HG03039 (cell line): ENCODE data around the gene TSPO.
"Not testable (repeated sequence)": the region's sequence is repeated elsewhere in the genome, so short reads cannot be mapped to it uniquely, and the experiment has no call there.

Experiments used
- ATAC-seq: cut with Tn5 transposase; IDR thresholded peaks from one replicate; pipeline ENCODE4 v1.9.1; 2021; ENCODE audit warnings: mild to moderate bottlenecking, moderate library complexity; ENCODE audit not compliant: unreplicated experiment

TSPO gene

GRCh38 chr22:43129426-43130425 is 21.6 kb upstream of the TSPO start:
- ATAC-seq, result no peak

- no peak for ATAC-seq
These were observed 19.4 kb upstream of the TSPO start for GRCh38 chr22:43131773-43132501.

- no peak for ATAC-seq
These were observed 18.0 kb upstream of the TSPO start for GRCh38 chr22:43133401-43133800.

GRCh38 chr22:43134553-43134952 is 16.8 kb upstream of the TSPO start:
- ATAC-seq, result no peak

GRCh38 chr22:43135565-43135964 is 15.8 kb upstream of the TSPO start:
- ATAC-seq, result no peak

- no peak for ATAC-seq
These were observed 15.1 kb upstream of the TSPO start for GRCh38 chr22:43136255-43136654.

DNA sequence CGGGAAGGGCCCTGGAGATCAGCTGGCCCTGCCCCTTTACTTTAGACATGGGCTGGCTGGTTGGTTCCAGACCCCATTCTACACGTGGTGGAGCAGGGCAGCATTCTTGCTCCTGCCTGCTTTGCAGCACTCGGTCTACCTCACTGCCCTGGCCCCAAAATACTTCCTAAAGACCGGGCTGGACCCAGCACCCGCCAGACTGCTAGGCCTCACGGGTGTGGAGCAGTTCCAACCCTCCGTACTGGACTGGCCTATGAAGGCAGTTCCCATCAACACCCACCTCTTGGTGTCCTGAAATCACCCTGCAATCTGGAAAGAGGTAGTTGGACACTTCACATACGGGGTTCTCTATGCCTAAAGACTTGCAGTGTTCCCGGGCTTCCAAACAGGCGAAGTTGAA is 14.6 kb upstream of the TSPO start:
- ATAC-seq, result no peak

DNA sequence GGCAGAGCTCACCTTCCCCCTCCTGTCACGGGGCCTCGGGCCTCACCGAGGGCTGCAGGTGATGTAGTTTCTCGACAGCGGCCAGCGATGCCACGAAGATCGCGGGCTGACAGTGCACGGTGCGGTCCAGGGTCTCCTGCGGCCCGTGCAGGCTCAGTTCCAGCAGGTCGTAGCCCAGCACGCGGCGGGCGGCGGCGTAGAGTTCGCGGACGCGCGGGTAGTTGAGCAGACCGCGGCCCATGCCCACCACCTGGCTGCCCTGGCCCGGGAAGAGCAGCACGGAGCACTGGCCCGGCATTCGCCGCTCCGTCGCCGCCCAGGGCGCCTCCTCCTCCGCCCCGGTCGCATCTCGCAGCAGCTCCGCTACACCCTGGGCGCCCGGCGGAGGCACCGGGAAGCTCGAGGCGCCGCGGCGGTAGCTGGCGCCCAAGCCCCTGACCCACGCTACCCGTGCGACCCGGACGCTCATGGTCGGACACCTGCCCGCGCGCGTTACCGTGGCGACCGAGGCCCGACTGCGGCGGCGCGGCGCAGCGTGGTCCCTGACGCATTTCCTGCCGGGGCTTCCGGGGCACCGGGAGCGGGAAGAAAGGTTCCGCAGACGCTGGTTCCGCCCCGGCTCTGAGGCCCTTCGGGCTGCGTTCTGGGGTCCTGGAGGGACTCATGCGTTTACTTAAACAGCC is 8.3 kb upstream of the TSPO start, which contains the start of gene MCAT:
Gene MCAT (minus strand): TSS at position 519 of the 683 bp plus-strand sequence. CDS start 50 bp downstream, at position 469.
- peak; percentile 70 for ATAC-seq

DNA sequence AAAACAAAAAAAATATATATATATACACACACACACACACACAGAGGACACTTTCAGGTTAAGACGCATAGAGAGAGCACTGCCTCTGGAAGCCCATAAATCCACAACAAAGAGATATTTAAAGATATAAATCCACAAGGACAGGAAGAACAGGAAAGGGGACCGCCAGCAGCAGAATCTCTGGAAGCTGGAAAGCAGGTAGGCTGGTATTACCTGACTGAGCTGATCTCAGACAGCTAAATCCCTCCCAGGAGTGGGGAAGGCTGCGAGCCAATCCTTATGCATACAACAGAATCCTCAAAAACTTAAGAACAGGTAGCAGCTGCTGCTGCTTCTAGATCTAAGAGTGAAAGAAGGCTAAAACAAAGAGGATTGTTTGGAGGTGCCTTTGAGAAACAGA is 6.4 kb upstream of the TSPO start:
- no peak for ATAC-seq

- not testable (repeated sequence) for ATAC-seq
These were observed 6.0 kb upstream of the TSPO start for GRCh38 chr22:43145371-43145770.

- ATAC-seq, result not testable (repeated sequence)
These were observed 5.0 kb upstream of the TSPO start for GRCh38 chr22:43146332-43146731.

DNA sequence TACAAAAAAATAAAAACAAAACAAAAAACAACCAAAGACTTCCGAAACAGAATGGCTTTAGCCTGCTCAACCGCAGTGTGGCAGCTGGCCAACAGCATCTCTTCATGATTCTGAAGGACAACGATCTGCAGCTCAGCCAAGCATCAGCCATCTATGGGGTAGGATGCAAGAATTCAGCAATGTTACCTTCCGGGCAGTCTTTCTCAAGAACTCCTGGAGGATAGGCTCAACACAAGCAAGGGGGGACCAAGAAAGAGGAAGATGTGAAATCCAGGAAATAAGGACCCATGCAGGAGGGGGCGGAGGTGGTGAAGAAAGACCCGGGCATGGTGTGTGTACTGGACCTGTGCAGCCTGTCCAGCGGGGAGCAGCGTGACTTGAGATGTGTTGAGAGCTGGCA is 3.5 kb upstream of the TSPO start:
- no peak for ATAC-seq

DNA sequence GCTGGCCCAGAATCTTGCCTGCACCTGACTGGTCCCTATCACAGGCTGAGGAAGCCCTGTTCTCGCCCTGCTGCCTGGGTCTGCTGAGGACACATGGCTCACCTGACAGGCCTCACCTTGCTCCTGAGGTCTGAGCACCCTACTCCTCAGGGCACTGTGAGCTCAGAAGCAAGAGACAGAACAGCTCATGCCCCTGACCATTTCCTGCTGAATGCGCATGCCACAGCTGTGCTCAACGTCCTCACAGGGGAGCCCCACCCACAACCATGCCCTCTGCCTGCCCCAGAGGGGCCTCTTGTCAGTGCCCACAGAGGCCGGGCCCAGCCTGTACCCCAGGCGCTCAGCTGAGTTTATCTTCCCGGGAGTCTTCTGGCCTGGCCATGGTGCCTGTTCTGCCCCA is 2.8 kb upstream of the TSPO start:
- no peak for ATAC-seq

GRCh38 chr22:43150731-43151206 is 590 bp upstream of the TSPO start:
- ATAC-seq, result no peak

DNA sequence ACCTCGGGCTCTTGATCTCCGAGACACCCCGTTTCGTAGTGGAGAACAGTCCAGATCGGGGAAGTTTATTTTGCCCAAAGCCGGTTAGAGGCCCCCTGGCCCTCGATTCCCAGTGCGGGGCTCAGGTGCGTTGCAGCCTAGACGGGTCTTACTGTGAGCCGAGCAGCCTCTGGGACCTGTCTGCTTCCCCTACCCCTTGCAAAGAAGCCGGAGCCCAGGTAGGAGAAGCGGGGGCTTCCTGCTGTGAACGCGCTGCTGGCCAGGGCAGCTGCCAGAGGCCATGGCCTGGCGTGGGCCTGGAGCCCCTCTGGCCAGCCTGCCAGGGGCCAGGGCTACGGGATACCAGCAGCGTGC is 621 bp downstream of the TSPO start:
- ATAC-seq, result no peak

- ATAC-seq, result no peak
These were observed 1.2 kb downstream of the TSPO start for GRCh38 chr22:43152357-43153071.

DNA sequence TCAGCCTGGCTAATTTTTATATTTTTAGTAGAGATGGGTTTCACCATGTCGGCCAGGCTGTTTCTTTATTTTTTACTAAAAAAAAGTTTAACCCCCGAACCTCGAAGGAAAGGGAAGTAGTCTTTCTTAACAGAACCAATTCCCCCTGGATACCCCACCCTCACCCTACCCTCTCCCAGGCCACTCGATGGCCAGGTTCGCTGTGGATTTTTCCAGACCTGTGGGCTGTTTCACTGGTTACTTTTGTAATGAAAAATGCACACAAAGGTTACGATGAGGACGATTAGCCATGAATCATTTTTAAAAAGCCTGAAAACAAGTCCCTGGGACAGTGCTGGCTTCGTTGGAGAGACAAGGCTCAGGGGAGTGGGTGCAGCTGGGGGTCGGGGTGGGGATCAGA is 2.5 kb downstream of the TSPO start:
- no peak for ATAC-seq

- ATAC-seq, result no peak
These were observed 3.7 kb downstream of the TSPO start for GRCh38 chr22:43154887-43155536.

GRCh38 chr22:43155789-43156188 is 4.4 kb downstream of the TSPO start:
- no peak for ATAC-seq

- no peak for ATAC-seq
These were observed 5.1 kb downstream of the TSPO start for GRCh38 chr22:43156413-43156812.
